Activated CD4-positive, alpha-beta T cell treated with anti-CD3 and anti-CD28 coated beads, Interleukin-2, amount 50 U/mL, for 48 hours (primary cell): Measurements from ENCODE around the gene PNLIP.

Experiments used
- DNase-seq, 2 experiments: peaks; one replicate each; pipeline ENCODE4 v3.0.0-alpha.2; 2020

Gene PNLIP

DNA sequence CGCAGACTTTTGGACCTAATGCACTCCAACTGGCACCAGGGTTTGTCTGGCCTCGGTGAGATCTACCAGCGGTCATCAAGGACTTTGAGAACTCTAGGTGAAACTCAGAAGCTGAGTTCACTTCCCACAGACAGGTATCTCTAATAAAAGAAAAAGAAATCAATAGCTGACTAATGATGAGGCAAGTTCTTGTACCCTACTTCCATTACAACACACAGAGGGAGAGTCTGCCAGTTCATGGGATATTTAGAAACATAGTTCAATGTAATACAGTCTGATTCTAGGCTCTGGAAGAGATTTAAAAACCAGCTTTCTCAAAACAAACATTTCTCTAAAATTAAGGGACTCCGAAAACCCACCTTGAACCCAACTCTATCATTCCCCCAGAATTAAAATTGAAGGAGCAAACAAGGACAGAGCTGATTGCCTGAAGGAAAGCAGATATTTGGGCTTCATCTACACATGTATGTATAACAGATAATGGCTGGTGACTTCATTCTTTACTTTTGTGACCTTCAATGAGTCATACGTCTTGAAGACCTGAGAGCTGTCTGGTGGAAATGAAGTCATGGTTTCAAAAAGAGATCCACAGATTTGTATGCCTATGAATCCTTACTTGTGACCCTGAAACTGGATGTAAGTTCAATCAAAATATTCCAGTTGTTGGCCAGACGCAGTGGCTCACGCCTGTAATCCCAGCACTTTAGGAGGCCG is 42.3 kb downstream of the PNLIP start:
- no peak for DNase-seq

DNA sequence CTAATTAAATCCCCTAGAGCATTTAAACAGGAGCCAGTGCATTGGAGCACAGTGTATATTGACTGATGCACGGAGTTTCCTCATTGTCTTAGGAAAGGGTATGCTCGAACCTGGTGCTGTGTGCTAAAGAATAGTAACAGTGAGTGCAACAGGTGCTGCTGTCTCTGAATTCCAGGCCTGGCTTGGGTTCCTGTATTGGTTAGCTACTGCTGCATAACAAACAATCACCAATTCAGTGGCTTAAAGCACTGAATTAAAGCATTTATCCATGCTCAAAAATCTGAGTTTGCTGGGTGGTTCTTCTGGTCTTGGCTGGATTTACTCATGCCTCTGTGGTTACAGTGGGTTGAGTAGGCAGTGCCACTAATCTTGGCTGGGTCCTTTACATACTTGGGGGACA is 43.3 kb downstream of the PNLIP start:
- no peak for DNase-seq

DNA sequence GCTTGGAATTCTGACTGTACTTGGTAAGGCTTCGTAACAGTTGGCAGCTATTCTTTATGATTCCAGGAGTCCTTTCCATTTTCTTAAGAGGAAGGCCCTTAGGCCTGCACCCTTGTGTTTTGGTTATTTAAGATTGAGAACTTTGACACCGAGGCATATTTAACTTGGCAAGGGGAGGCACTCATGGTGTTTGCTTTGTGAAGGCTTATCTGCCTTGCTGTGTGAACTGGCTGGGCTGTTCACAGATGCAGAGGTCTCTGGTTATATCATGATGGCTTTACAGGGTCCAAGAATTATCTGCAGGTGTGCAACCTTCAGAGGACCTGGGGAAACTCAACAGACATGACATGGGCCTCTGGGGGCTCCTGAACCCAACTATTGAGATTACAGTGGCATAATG is 44.2 kb downstream of the PNLIP start:
- no peak for DNase-seq

DNA sequence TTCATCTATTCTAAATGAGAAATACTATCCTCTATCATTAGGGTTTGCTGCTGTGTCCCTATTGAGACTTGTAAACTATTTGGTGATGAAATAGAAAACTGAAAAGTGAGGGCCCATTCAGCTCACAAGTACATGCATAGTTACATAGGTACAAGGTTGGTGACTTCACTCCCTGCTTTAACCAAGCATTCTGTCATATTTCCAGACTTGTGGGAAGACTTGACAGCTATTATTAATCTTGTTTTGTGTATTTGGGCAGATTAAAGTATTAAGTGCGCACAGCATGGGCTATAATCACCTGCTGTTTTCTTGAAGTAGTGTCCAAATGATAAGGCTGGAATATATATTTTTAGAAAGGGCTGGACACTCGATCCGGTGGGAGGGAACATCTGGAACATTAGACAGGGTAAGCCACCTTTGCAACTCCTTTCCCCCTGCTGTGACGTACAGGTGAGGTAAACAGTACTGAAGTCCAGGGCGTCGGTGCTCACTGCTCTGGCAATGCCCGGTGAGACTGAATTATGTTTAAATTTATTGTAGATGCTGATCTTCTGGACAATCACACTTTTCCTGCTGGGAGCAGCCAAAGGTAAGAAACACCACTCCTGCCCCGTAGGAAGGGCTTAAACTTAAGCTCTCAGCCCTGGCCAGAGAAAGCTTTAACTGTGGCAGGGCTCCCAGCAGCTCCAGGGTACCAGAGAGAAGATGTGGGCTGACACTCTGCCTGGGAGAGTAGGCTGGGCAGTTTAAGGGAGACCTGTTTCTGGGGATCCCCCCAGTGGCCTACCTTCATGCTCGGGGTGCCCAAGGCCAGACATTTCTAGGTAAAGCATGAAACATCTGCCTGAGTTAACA is 45.1 kb downstream of the PNLIP start, which contains the start of gene PNLIPRP1:
PNLIPRP1 (plus strand) TSS at position 370 of the 855 bp plus-strand sequence; CDS start at position 541, 171 bp downstream.
- no peak for DNase-seq

DNA sequence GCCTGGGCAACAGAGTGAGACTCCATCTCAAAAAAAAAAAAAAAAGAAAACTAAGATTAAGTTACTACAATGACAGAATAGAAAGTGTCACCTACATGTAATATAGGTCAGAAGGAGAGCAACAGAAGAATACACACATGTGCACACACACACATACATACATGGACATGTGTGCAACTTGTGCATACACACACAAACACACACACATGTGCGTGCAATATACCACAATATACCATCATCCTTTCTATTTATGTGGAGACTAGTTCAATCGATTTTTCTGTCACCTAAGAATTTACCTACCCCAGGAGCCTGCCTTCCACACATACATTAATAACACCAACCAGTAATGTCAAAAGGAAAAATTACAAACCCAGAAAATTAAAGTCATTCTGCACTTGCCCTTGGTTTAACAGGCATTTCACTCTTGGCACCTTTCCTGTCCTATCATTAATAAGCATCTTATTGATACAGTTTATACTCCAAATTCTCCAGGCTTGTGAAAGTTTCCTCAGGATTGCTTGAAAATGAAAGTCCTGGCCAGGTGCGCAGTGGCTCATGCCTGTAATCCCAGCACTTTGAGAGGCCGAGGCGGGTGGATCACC is 47.5 kb downstream of the PNLIP start:
- DNase-seq: no peak

DNA sequence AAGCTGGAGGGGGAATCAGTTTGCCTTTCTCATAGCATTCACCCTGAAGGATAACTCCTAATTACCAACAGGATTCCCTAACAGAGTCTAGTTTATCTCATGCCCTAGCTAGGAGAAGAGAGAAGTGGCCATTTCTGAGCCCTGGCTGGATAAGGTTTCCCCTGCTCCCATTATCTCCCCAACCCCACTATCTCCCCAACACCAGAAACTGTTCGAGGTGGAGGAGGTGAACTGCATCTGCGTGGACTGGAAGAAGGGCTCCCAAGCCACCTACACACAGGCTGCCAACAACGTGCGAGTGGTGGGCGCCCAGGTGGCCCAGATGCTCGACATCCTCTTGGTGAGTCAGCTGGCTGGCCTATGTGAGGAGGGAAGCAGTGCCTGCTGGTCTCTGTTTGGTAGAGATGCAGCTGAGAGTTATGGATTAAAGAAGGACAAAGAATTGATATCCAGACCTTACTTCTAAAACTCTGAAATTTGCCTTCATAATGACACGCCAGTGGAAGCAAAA is 48.8 kb downstream of the PNLIP start:
- DNase-seq: no peak

DNA sequence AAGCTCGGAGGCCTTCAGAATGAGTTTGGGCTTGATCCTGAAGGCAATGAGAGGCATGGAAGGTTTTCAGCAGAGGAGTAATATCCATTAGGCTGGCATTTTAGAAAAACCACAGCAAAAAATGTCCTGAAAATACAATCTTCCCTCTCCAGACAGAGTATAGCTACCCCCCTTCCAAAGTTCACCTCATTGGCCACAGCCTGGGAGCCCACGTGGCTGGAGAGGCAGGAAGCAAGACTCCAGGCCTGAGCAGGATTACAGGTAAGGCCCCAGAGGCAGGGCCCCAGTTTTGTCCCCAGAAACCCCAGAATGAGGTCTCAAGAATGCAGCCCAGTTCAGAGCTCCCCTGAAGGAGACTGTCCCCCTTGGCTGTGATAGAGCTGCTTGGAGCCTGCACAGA is 50.3 kb downstream of the PNLIP start:
- no peak for DNase-seq

DNA sequence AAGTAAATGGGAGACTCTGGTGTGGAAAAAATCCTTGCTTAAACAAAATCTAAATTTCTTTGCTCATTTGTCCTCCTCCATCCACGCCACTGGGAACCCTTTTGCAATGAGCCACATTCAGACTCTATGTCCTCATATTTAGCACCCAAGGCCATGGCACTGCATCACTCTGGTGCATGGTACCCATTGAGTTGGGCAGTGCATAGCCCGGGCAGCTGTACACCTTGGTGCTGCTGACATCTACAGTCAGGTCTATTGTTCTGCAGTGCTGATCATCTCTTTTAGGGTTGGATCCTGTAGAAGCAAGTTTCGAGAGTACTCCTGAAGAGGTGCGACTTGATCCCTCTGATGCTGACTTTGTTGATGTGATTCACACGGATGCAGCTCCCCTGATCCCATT is 51.8 kb downstream of the PNLIP start:
- no peak for DNase-seq

DNA sequence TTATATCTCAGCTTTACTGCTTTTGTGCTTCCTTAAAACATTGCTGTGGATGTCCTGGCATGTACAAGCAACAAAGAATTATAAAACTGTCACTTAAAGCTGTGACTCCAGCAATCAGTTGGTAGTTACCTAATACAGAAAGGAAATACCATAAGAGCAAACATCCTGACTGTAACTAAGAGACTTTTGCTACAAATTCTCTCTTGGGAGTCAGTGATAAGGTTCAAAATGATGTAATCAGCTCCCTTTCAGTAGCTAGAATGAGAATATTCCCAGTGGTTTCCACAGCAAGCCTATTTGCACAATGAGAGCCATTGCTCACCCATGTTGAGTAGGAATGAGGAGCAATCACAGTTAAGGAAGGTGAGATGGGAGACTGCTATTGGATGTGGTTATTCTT is 52.6 kb downstream of the PNLIP start:
- DNase-seq: no peak

DNA sequence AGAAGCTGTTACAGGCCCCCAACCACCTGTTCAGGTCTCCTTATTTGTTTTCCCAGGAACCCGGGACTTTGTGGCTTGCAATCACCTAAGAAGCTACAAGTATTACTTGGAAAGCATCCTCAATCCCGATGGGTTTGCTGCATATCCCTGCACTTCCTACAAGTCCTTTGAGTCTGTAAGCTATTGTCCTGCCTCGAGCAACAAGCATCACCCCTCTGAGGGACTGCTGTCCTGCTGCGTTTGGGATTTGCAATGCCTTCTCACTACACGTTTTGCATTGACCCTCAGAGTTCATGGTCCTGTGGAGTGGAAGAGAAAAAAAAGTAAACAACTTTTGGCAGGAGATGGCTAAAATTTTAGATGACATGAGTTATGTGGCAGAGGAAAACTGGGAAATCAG is 54.3 kb downstream of the PNLIP start:
- DNase-seq: no peak

DNA sequence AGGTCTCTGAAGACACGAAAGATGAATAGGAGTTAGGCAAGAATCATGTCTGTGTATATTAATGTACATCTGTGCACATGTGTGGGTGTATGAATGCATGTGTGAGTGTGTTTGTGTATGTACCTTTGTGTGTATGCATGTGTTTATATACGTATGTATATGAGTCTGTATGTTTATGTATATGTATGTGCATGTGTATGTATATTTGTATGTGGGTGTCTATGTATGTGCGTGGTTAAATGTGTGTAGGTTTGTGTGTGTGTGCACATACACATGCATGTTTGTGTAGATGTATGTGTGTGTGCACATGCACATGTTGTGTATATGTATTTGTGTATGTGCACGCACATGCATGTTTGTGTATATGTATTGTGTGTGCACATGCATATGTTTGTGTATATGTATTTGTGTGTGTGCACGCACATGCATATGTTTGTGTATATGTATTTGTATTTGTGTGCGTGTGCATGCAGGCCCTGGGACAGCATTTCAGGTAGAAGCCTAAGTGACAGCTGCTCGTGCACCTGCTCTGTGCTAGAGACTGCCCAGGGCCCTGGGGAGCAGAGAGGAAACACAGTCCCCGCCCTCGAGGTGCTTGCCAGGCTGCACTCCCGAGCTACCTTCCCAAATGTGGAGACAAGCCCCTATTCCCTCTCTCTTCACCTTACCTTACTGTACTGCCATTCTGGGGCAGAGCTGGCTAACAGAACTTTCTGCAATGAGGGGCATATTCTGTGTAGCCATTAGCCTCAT is 57.1 kb downstream of the PNLIP start:
- no peak for DNase-seq

DNA sequence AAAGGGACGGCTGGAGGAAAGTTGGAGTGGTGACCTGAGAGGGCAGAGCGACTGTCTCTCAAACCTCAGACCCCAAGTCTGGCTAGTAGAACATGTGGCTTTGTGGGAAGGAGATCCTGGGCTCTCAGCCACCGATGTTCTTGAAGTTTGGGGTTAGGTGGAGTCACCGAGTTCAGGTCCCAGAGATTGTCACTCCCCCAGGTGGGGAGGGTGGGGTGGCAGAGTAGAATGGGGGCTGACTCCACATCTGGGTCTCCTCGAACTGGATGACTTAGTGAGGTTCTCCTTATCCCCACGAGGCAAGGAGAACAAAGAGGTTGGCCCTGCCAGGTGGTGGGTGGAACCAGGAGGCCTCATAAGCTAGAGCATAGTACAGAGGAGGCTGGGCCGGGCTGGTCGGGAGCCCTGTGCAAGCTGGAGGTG is 60.3 kb downstream of the PNLIP start:
- DNase-seq: no peak

DNA sequence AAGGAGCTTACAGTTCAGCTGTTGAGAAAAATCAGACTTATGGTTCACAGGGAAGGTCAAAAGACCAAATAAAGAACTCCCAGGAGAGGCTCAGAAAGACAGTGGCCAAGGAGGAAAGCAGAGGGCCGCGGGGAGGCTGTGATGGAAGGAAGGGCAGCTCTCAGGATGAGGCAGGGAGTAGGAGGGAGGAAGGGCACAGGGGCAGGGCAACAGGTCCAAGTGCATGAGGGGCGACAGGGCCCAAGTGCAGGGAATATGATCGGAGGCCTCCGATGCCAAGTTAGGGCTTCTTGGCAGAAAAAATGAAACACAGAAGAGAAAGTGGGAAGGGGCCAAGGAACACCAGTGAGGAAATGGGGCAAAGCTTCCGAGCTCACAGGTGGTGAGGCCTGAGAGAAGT is 61.6 kb downstream of the PNLIP start:
- no peak for DNase-seq

DNA sequence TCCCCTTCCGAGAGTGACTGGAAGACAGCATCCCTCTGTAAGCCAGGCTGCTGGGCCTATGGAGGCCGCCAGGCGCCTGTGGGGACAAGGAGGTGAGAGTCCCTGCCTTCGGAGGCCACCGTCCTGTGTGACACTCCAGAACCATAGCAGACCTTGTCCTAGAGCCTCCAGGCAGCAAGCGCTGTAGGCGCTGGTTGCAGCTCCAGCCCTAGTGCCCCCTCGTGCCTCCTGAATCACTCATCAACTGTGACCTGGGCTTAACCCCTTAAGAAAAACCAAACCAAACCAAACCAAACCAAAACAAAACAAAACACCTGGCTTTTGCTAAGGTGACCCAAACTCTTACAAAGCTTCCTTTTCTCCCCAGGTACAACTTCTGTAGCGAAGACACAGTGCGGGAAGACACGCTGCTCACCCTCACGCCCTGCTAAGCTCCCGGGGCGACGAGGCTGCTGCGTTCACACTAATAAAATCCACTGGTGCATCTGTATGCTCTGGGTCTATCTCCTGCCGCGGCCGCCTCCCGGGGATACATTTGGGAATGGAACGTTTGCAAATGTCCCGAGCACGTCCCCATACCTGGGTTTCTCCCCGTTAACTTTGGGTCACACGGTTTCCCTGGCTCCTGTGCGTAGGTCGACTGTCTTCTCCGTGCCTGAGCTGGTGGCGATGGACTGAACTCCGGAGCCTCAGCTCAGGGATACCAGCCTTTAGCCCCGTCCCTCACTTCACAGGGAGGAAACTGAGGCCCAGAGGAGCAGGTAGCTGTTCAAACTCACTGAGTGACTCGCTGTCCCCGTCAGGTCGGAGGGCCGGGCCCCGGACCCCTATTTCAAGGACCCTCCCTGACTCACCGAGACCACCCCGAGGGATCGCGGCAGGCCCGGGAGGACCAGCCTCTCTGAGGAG is 63.2 kb downstream of the PNLIP start:
- DNase-seq: no peak

DNA sequence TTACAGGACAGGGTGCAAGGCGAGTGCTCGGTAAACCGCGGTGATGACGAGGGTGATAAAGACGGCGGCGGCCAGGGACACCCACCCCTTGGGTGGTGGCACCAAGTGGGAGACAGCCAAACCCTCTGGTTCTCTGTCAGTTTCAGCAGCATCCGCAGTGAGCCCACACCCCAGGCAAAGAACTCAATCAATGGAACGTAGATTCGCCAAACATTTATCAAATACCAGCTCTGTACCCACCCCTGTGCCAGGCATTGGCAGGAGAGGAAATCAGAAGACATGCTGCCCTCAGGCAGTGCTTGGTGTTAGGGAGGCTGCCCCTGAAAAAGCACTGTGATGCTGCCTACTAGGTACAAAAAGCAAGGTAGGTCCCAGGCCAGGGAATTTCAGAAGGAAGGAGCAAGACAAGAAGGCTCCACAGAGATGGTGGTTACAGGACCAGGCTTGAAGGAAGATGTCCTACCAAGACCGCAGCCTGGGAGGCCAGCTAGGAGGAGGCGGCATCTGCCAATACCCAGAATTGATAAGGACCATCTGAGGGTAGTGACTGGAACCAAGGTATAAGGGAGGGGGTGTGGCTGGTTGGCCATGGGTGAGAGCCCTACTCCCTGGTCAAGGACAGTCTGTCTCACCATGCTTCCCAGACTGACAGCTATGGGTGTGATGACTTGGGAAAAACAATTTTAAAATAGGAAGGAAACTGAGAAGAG is 64.9 kb downstream of the PNLIP start:
- no peak for DNase-seq

DNA sequence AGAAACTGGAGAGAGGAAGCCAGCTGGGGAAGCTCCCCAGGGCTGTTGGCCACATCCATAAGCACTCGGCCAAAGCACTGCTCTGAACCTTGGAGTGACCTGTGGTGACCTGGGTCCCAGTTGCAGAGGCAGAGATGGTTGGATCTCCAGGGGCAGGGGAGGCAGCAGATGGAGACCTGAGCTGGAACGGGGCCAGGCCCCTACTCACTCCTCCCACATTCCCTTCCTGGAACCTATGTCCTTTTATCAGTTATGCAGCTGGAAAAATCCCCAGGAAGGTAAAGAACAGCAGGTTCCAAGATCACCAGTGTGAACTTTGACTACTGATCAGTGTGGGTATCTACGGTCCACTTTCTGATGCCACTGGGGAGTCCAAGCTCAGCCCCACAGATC is 65.4 kb downstream of the PNLIP start:
- DNase-seq: no peak

DNA sequence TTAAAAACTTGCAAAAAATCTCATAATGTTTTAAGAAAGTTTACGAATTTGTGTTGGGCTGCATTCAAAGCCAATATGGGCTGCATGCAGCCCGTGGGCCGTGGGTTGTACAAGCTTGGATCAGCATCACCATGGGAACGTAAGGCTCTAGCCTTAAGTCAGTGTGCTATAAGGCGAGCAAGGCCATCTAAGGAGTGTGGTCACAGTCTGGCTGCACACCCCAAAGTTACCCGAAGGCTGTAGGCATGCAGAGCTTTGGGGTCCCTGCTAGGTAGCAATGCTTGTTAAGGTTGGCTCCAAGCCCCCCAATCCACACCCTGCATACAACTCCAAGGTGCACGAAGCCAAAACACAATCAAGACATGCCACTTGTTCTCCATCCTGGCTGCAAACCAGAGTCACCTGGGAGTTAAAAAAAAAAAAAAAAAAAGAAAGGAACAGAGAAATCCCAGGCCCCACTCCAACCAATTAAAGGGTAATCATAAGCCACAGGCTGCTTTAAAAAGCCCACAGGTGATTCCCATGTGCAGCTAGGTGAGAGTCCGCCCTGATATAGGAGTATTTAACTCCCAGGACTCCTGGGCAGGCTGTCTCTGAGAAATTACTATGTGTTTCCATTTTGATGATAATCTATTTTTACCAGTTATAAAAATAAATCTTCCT is 66.5 kb downstream of the PNLIP start:
- DNase-seq: no peak

DNA sequence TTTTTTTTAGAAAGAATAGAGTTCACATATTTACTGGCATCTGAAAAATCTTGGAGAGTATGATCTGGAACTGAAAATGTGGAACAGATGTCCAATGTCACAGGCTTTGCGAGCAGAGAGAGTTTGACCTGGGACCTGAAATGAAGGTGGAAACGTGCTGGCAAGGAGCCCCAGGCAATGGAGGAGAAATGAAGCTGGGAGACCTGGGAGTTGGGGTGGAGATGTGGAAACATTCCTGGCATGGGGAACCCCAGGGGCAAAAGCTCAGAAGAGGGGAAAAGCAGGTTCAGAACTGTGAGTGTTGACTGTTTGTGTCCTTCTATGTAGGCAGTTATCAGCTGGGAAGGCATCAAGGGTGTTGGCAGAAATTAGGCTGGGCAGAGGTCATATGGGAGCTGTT is 67.7 kb downstream of the PNLIP start:
- DNase-seq: no peak

DNA sequence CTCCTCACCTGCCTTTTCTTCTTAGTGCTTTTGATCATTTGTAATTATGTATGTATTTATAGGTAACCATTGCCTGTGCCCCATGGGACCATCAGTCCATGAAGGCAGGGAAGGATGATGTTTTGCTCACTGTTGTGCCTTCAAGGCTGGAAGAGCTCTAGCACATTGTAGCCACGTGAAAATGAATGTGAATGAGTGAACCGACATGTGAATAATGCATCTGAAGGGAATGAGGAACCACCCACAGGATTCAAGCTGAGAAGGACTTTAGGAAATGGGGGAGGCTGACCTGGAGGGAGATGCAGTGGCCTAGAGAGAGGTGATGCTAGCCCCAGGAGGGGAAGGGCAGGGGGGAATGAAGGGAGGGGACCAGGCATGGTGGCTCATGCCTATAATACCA is 69.1 kb downstream of the PNLIP start:
- no peak for DNase-seq

DNA sequence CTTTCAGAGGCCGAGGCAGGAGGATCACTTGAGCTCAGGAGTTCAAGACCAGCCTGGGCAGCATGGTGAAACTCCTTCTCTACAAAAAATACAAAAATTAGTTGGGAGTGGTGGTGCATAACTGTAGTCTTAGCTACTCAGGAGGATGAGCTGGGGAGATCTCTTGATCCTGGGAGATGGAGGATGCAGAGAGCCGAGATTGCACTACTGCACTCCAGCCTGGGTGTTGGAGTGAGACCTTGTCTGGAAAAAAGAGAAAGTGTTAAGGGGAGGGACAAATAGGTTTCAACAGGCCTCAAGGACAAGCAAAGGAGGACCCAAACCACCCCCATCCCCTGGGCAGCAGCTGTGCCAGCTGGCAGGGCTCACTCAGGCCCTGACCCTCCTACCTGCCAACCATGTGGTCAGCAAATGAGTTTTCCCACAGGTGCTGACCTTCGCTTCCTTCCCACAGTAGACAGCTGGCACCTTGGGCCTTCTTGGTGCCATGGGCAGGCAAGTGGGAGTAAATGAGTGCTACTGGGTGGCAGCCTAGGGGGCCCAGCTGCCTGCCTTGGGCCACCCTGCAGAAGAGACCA is 69.6 kb downstream of the PNLIP start:
- DNase-seq: no peak
